Germinal center (tissue), 1 donor: ENCODE results near the gene DCP2.

Experiments
- DNase-seq: peaks from one replicate; pipeline ENCODE4 v3.0.0; 2012; ENCODE audit warnings: mixed read lengths, low spot score

The DCP2 gene

GRCh38 chr5:112967520-112968083, 9.0 kb upstream of the DCP2 start:
- DNase-seq, result no peak

GRCh38 chr5:112968411-112969106, 8.0 kb upstream of the DCP2 start:
- DNase-seq, result no peak

GRCh38 chr5:112971276-112971675, 5.3 kb upstream of the DCP2 start:
- DNase-seq, result no peak

GRCh38 chr5:112973036-112973435, 3.6 kb upstream of the DCP2 start:
- no peak for DNase-seq

- no peak for DNase-seq
Observed at GRCh38 chr5:112973904-112974303, 2.7 kb upstream of the DCP2 start.

- DNase-seq, result no peak
Observed at GRCh38 chr5:112974901-112975300, 1.7 kb upstream of the DCP2 start.

GRCh38 chr5:112975721-112976431, 722 bp upstream of the DCP2 start:
- no peak for DNase-seq

- DNase-seq, result peak; percentile 5
Observed at GRCh38 chr5:112977440-112977861, 853 bp downstream of the DCP2 start.

- DNase-seq, result no peak
Observed at GRCh38 chr5:112978836-112979235, 2.2 kb downstream of the DCP2 start.

GRCh38 chr5:112979723-112980122, 3.1 kb downstream of the DCP2 start:
- DNase-seq, result no peak

- DNase-seq, result no peak
Observed at GRCh38 chr5:112983363-112983762, 6.8 kb downstream of the DCP2 start.

GRCh38 chr5:112986224-112986623, 9.6 kb downstream of the DCP2 start:
- DNase-seq, result no peak

GRCh38 chr5:112995764-112996618, 19.4 kb downstream of the DCP2 start:
- DNase-seq, result peak; percentile 66

GRCh38 chr5:112996830-112997374, 20.3 kb downstream of the DCP2 start:
- DNase-seq, result no peak

- DNase-seq, result no peak
Observed at GRCh38 chr5:112998296-112998695, 21.7 kb downstream of the DCP2 start.

GRCh38 chr5:113000466-113000865, 23.9 kb downstream of the DCP2 start:
- no peak for DNase-seq

- DNase-seq, result no peak
Observed at GRCh38 chr5:113002423-113002822, 25.8 kb downstream of the DCP2 start.

GRCh38 chr5:113003763-113004162, 27.2 kb downstream of the DCP2 start:
- no peak for DNase-seq

- DNase-seq, result no peak
Observed at GRCh38 chr5:113005454-113005853, 28.9 kb downstream of the DCP2 start.

- no peak for DNase-seq
Observed at GRCh38 chr5:113017881-113018635, 41.5 kb downstream of the DCP2 start.
